Measurements from ENCODE around the gene SMYD4.
"Not testable (repeated sequence)": the region's sequence is repeated elsewhere in the genome, so short reads cannot be mapped to it uniquely, and the experiment has no call there.

The SMYD4 gene

DNA sequence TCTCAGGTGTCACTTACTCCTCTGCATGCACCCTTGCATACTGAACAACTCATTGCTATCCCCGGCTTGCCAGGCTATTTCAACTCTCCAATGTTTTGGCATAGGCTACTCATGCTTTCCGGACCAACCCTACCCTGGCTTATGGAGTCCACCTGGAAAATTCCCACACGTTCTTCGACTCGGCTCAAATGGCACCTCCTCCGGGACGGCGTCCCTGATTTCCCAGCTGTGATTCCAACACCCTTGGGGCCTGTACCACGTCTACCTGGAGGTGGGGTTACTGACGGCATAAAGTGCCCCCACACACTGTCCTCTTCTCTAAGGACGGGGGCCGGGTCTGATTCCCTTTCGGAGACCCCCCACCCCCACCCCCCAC, 498 bp downstream of the SMYD4 start:
- peak overlapping the region; percentile 41; the same call in 1 of the 2 replicates for H3K9ac ChIP-seq
- H3K36me3 ChIP-seq (ENCODE audit: insufficient read depth): no peaks in the 10 kb centered on the region
- no peak overlapping the region for H3K4me3 ChIP-seq (IDR thresholded peaks at IDR 0.05; ENCODE audit: insufficient read depth, low read depth, low read length)
- H3K27ac ChIP-seq: no peak overlapping the region
- peaks cover 20% of the 10 kb centered on the region; the same call in 1 of the 2 replicates for H3K79me2 ChIP-seq (ENCODE audit: insufficient read depth, low read depth)
- H3K27me3 ChIP-seq (ENCODE audit: insufficient read depth, low read depth): no peaks in the 10 kb centered on the region
- peaks cover 38% of the 10 kb centered on the region for H3K4me1 ChIP-seq (ENCODE audit: low read depth, poor library complexity, severe bottlenecking)
- H3K4me2 ChIP-seq: peak overlapping the region; percentile 77
- no peaks in the 10 kb centered on the region for H4K20me1 ChIP-seq (ENCODE audit: insufficient read depth)
- H2AFZ ChIP-seq (ENCODE audit: low read depth): peak overlapping the region; percentile 66; the same call in 1 of the 2 replicates
- TF ChIP-seq, protein P1, sequence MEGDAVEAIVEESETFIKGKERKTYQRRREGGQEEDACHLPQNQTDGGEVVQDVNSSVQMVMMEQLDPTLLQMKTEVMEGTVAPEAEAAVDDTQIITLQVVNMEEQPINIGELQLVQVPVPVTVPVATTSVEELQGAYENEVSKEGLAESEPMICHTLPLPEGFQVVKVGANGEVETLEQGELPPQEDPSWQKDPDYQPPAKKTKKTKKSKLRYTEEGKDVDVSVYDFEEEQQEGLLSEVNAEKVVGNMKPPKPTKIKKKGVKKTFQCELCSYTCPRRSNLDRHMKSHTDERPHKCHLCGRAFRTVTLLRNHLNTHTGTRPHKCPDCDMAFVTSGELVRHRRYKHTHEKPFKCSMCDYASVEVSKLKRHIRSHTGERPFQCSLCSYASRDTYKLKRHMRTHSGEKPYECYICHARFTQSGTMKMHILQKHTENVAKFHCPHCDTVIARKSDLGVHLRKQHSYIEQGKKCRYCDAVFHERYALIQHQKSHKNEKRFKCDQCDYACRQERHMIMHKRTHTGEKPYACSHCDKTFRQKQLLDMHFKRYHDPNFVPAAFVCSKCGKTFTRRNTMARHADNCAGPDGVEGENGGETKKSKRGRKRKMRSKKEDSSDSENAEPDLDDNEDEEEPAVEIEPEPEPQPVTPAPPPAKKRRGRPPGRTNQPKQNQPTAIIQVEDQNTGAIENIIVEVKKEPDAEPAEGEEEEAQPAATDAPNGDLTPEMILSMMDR (conservative IDR thresholded peaks at IDR 0.05; ENCODE audit: low read depth, low read length): no peak

GRCh38 chr17:1820528-1821252, 9.0 kb downstream of the SMYD4 start:
- Histone ChIP-seq H3K27ac (no peak overlapping the region), H3K4me1 (ENCODE audit: low read depth, poor library complexity, severe bottlenecking) (peaks cover 26% of the 10 kb centered on the region), H3K4me3 (IDR thresholded peaks at IDR 0.05; ENCODE audit: insufficient read depth, low read depth, low read length) (no peak overlapping the region), H3K27me3 (ENCODE audit: insufficient read depth, low read depth) (no peaks in the 10 kb centered on the region), H3K9ac (no peak overlapping the region), H2AFZ (ENCODE audit: low read depth) (no peak overlapping the region), H3K4me2 (no peak overlapping the region), H3K79me2 (ENCODE audit: insufficient read depth, low read depth) (no peaks in the 10 kb centered on the region), H3K36me3 (ENCODE audit: insufficient read depth) (no peaks in the 10 kb centered on the region), H4K20me1 (ENCODE audit: insufficient read depth) (no peaks in the 10 kb centered on the region)
- TF ChIP-seq, protein P1 (conservative IDR thresholded peaks at IDR 0.05; ENCODE audit: low read depth, low read length): no peak

DNA sequence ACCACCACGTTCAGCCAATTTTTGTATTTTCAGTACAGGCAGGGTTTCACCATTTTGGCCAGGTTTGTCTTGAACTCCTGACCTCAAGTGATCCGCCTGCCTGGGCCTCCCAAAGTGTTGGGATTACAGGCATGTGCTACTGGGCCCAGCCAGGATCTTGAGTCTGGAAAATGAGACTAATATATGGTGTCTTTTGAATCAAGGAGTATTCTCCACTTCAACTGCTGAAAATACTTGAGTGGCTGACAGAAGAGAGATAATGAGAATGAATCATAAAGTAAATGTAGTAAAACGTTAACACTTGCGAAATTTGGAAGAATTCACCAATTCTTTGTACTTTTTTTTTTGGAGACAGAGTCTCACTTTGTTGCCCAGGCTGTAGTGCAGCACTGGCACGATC, 16.6 kb downstream of the SMYD4 start:
- Histone ChIP-seq H3K4me1 (ENCODE audit: low read depth, poor library complexity, severe bottlenecking) (no peaks in the 10 kb centered on the region), H3K36me3 (ENCODE audit: insufficient read depth) (no peaks in the 10 kb centered on the region), H3K9ac (no peak overlapping the region), H3K4me2 (no peak overlapping the region), H3K27ac (no peak overlapping the region), H3K27me3 (ENCODE audit: insufficient read depth, low read depth) (no peaks in the 10 kb centered on the region), H3K79me2 (ENCODE audit: insufficient read depth, low read depth) (no peaks in the 10 kb centered on the region), H3K4me3 (IDR thresholded peaks at IDR 0.05; ENCODE audit: insufficient read depth, low read depth, low read length) (no peak overlapping the region), H2AFZ (ENCODE audit: low read depth) (no peak overlapping the region), H4K20me1 (ENCODE audit: insufficient read depth) (no peaks in the 10 kb centered on the region)
- TF ChIP-seq, protein P1 (conservative IDR thresholded peaks at IDR 0.05; ENCODE audit: low read depth, low read length): no peak

DNA sequence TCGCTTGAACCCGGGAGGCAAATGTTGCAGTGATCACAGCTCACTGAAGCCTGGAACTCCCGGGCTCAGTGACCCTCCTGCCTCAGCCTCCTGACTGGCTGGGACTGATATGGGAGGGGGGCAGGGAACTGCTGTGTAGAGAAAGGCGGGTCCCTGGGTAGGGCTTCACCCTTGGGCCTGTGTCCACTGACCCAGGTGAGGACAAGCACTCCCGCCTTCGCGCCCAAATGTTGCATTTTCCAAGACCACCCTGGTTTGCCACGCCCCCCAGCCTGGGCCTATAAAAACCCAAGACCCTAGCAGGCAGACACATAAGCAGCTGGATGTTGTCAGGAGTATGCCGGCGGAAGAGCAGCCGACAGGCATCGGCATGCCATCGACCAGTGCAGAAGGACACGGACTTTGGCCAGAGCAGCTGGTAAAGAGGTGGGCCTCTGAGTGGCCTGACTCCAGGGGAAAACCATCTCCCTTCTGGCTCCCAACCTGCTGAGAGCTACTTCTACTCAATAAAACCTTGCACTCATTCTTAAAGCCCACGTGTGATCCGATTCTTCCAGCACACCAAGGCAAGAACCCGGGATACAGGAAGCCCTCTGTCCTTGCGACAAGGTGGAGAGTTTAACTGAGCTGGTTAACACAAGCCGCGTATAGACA, 19.1 kb downstream of the SMYD4 start:
- Histone ChIP-seq H3K9ac (no peak overlapping the region), H4K20me1 (ENCODE audit: insufficient read depth) (no peaks in the 10 kb centered on the region), H3K4me2 (no peak overlapping the region), H2AFZ (ENCODE audit: low read depth) (no peak overlapping the region), H3K27me3 (ENCODE audit: insufficient read depth, low read depth) (no peaks in the 10 kb centered on the region), H3K79me2 (ENCODE audit: insufficient read depth, low read depth) (no peaks in the 10 kb centered on the region), H3K4me3 (IDR thresholded peaks at IDR 0.05; ENCODE audit: insufficient read depth, low read depth, low read length) (no peak overlapping the region), H3K4me1 (ENCODE audit: low read depth, poor library complexity, severe bottlenecking) (no peaks in the 10 kb centered on the region), H3K27ac (no peak overlapping the region), H3K36me3 (ENCODE audit: insufficient read depth) (no peaks in the 10 kb centered on the region)
- TF ChIP-seq, protein P1 (conservative IDR thresholded peaks at IDR 0.05; ENCODE audit: low read depth, low read length): no peak

- not testable (repeated sequence) for H3K79me2 ChIP-seq (ENCODE audit: insufficient read depth, low read depth); H3K4me1 ChIP-seq (ENCODE audit: low read depth, poor library complexity, severe bottlenecking); H3K4me3 ChIP-seq (IDR thresholded peaks at IDR 0.05; ENCODE audit: insufficient read depth, low read depth, low read length); H3K36me3 ChIP-seq (ENCODE audit: insufficient read depth); H3K27me3 ChIP-seq (ENCODE audit: insufficient read depth, low read depth); H3K4me2 ChIP-seq; H3K9ac ChIP-seq; H3K27ac ChIP-seq; H4K20me1 ChIP-seq (ENCODE audit: insufficient read depth); H2AFZ ChIP-seq (ENCODE audit: low read depth)
Measured at GRCh38 chr17:1809815-1810214, 19.9 kb downstream of the SMYD4 start.

All from KMS-11 (cell line).